HEK293 (cell line): ENCODE data around the gene SATL1.
A peak's percentile ranks its signal among the peaks of the same experiment; 100 is the strongest.

Experiments used
- CTCF ChIA-PET: fragments of 350-600 bp; formaldehyde crosslinking; extraction: SDS; loops from one replicate; lab custom pipeline; 2021; ENCODE audit warnings: antibody characterized with exemption; lab: Yijun Ruan, JAX
- POLR2A ChIA-PET: fragments of 300-600 bp; formaldehyde crosslinking; extraction: SDS; loops from one replicate; lab custom pipeline; 2020; ENCODE audit warnings: antibody characterized with exemption, inconsistent platforms; lab: Yijun Ruan, JAX
- H3K27ac ChIP-seq: fragments of 200-500 bp; sonication (Bioruptor generic); 2 replicates; pipeline ENCODE4 v1.5.1; 2014; ENCODE audit warnings: low read depth, low read length, control low read depth, inconsistent platforms; ENCODE audit errors: extremely low read depth
- H3K36me3 ChIP-seq, 2 experiments: fragments of 200-500 bp in 1 of 2; sonication (Bioruptor generic) in 1 of 2; 1 replicate in 1 of 2; 2 replicates in 1 of 2; pipeline ENCODE4 v1.5.1; 2014 to 2017; ENCODE audit warnings: inconsistent platforms in 2 of 2, low read length in 2 of 2; ENCODE audit not compliant: control insufficient read depth in 2 of 2, insufficient read depth in 1 of 2
- H3K4me1 ChIP-seq: fragments of 200-500 bp; sonication (Bioruptor generic); 2 replicates; pipeline ENCODE4 v1.5.1; 2014; ENCODE audit warnings: mild to moderate bottlenecking, low read length, inconsistent platforms; ENCODE audit not compliant: control insufficient read depth, insufficient read depth
- H3K4me3 ChIP-seq: 2 replicates; pipeline ENCODE4 v1.5.1; 2011; ENCODE audit warnings: low read depth, mild to moderate bottlenecking, control low read depth, low read length, moderate library complexity
- H3K9me3 ChIP-seq: fragments of 200-500 bp; sonication (Bioruptor generic); 2 replicates; pipeline ENCODE4 v1.5.1; 2014; ENCODE audit warnings: low read depth, low read length, inconsistent platforms; ENCODE audit not compliant: control insufficient read depth, insufficient read depth
- BCL11B ChIP-seq: fragments of 450-650 bp; formaldehyde crosslinking; IDR thresholded peaks from 2 replicates; pipeline ENCODE4 v1.5.1; 2016; ENCODE audit warnings: low read depth, missing biosample characterization, missing genetic modification characterization
- GLIS1 ChIP-seq: fragments of 450-650 bp; formaldehyde crosslinking; IDR thresholded peaks from 2 replicates; pipeline ENCODE4 v1.5.1; 2016; ENCODE audit warnings: missing biosample characterization, missing genetic modification characterization
- GLIS2 ChIP-seq: fragments of 450-650 bp; formaldehyde crosslinking; IDR thresholded peaks from 2 replicates; pipeline ENCODE4 v1.5.1; 2016; ENCODE audit warnings: missing biosample characterization, missing genetic modification characterization
- HOXC10 ChIP-seq: sonication (generic); formaldehyde crosslinking; IDR thresholded peaks from 2 replicates; pipeline ENCODE4 v1.8.1; 2023; ENCODE audit warnings: mild to moderate bottlenecking, missing genetic modification reagents
- SCRT2 ChIP-seq: fragments of 450-650 bp; formaldehyde crosslinking; IDR thresholded peaks from 2 replicates; pipeline ENCODE4 v1.5.1; 2016; ENCODE audit warnings: missing biosample characterization, missing genetic modification characterization
- SETDB1 ChIP-seq: IDR thresholded peaks from one replicate; pipeline ENCODE4 v1.6.1; 2017; ENCODE audit warnings: mild to moderate bottlenecking, low read length, moderate library complexity, mixed read lengths; ENCODE audit not compliant: insufficient read length
- ZBTB21 ChIP-seq: fragments of 450-650 bp; formaldehyde crosslinking; IDR thresholded peaks from 2 replicates; pipeline ENCODE4 v1.5.1; 2017; ENCODE audit warnings: missing biosample characterization, missing genetic modification characterization
- ZFP41 ChIP-seq: fragments of 450-650 bp; formaldehyde crosslinking; IDR thresholded peaks from 2 replicates; pipeline ENCODE4 v1.5.1; 2016; ENCODE audit warnings: missing biosample characterization, missing genetic modification characterization, borderline replicate concordance
- ZNF114 ChIP-seq: fragments of 450-650 bp; formaldehyde crosslinking; IDR thresholded peaks from 2 replicates; pipeline ENCODE4 v1.5.0; 2017; ENCODE audit warnings: missing biosample characterization, missing genetic modification characterization
- ZNF146 ChIP-seq: fragments of 450-650 bp; formaldehyde crosslinking; IDR thresholded peaks from 2 replicates; pipeline ENCODE4 v1.5.1; 2016; ENCODE audit warnings: missing biosample characterization, missing genetic modification characterization
- ZNF16 ChIP-seq: fragments of 450-650 bp; formaldehyde crosslinking; IDR thresholded peaks from 2 replicates; pipeline ENCODE4 v1.5.1; 2016; ENCODE audit warnings: low read depth, missing biosample characterization, missing genetic modification characterization
- ZNF350 ChIP-seq: fragments of 450-650 bp; formaldehyde crosslinking; IDR thresholded peaks from 2 replicates; pipeline ENCODE4 v1.5.0; 2017; ENCODE audit warnings: missing biosample characterization, mild to moderate bottlenecking, missing genetic modification characterization
- ZNF394 ChIP-seq: fragments of 450-650 bp; formaldehyde crosslinking; IDR thresholded peaks from 2 replicates; pipeline ENCODE4 v1.5.1; 2016; ENCODE audit warnings: missing biosample characterization, missing genetic modification characterization, mild to moderate bottlenecking, moderate library complexity, borderline replicate concordance
- ZNF555 ChIP-seq: fragments of 450-650 bp; formaldehyde crosslinking; conservative IDR thresholded peaks from 2 replicates; pipeline ENCODE4 v1.5.1; 2017; ENCODE audit warnings: missing biosample characterization, mild to moderate bottlenecking, missing genetic modification characterization, inconsistent platforms
- ZNF654 ChIP-seq: fragments of 450-650 bp; formaldehyde crosslinking; IDR thresholded peaks from 2 replicates; pipeline ENCODE4 v1.5.1; 2016; ENCODE audit warnings: low read depth, missing biosample characterization, missing genetic modification characterization
- ZSCAN30 ChIP-seq: fragments of 450-650 bp; IDR thresholded peaks from 2 replicates; pipeline ENCODE4 v1.5.1; 2018; ENCODE audit warnings: missing biosample characterization, mild to moderate bottlenecking, missing genetic modification characterization, moderate library complexity
- TF ChIP-seq, protein P1 (sequence below): fragments of 450-650 bp; formaldehyde crosslinking; IDR thresholded peaks from 2 replicates; pipeline ENCODE4 v1.5.1; 2017; ENCODE audit warnings: missing biosample characterization, missing genetic modification characterization
- TF ChIP-seq, protein P2 (sequence below): fragments of 450-650 bp; formaldehyde crosslinking; IDR thresholded peaks from 2 replicates; pipeline ENCODE4 v1.5.1; 2016; ENCODE audit warnings: missing biosample characterization, missing genetic modification characterization
- TF ChIP-seq, protein P3 (sequence below): fragments of 450-650 bp; formaldehyde crosslinking; IDR thresholded peaks from 2 replicates; pipeline ENCODE4 v1.5.1; 2016; ENCODE audit warnings: missing biosample characterization, missing genetic modification characterization, low read depth

The SATL1 gene

DNA sequence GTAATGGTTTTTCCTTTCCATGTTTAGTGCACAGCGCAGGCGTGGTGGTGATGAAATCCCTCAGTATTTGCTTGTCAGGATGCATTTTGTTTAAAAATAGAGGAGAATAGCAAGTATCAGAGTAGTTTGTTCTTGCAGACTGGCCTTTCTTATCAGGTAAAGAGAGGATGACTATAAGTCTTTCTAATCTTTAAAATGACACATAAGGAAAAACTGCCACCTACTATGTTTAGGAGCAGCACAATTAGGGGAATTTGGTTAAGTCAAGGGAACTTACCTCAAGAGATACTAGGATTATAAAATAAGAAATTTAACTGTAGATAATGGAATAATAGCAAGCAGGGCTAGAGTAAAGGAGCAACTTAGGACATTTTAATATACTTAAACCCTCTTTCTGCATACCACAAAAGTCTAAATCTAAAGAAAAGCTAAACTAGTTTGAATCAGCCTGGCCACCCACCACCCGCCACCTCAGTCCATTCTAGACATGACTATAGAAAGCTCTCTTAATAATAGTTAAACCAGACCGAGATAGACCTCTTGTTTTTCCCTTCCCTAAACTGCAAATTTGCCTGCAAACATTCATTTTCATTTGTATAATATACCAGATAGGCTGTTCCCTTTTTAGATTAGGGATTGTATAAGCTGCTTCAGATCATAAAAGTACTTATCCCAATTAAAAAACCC, 177.9 kb downstream of the SATL1 start (continued):
- TF ChIP-seq GLIS1 (tag by site-specific recombination) (no peak), ZFP41 (no peak)

DNA sequence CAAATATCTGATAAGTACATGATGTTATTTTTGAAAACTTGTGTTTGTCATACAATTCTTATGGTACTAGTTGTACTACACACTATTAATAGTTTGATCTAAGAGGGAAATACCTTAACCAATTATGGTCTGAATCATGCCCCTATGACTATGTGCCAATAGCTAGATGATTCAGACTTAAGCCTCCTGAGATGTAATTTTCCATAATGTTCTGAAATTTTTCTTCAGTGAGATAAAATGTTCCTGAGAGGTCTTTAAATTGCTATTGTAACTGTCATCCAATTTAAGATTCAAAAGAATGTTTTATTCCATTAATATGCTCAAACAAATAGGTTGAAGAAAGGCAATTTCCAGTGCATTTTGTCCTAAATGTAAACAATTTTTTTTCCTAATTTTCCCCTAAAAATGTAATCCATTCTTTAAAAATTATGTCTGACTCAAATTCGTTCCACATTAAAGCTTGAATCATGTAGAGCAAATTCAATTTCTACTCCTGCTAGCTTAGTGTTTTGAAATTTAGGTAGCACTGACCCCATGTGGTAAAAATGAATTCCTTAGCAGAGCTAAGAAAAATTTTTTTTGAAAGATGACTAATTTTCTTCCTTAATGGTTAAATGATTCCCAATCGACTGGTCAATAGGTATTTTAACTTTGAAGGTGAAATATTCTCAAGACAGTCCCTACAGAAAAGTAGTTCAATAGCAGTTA, 190.8 kb downstream of the SATL1 start:
- POLR2A ChIA-PET: no interaction called here

DNA sequence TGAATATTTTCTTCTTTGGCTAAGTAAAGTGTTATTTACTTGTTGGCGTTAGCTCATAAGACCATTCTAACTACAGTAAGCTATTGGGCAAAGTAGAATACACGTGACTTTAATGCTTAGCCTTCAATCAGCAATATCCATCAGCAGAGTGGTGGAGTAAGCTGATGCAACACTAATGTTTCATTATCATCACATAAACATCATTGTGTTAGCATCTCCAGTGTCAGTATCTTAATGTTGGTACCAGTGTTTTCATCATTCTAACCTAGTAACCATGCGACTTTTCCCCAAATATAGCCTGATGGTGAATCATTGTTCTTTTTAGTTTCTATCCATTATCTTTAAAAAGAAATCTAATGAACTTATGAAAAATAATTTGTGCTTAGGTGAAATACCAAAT, 191.4 kb downstream of the SATL1 start:
- H3K9me3 ChIP-seq: no peaks in the 10 kb centered on the region
- CTCF ChIA-PET: interaction anchor here (0.6 to 1.7 kb wide), 4 partner anchors 8 to 322 kb away, joined by 3 to 8 read pairs (median 6); no protein-coding TSS in a partner anchor
- H3K36me3 ChIP-seq: no peaks in the 10 kb centered on the region; a peak in 1 of 3 replicates
- POLR2A ChIA-PET: no interaction called here
- TF ChIP-seq ZSCAN30 (tag by site-specific recombination) (no peak), ZNF350 (tag by site-specific recombination) (no peak), BCL11B (tag by site-specific recombination) (no peak), GLIS1 (tag by site-specific recombination) (no peak), ZNF555 (no peak), ZNF16 (tag by site-specific recombination) (no peak), ZNF146 (tag by site-specific recombination) (no peak), HOXC10 (no peak), ZBTB21 (tag by site-specific recombination) (no peak), SETDB1 (no peak), SCRT2 (no peak), ZNF394 (tag by site-specific recombination) (no peak), GLIS2 (tag by site-specific recombination) (no peak)
- TF ChIP-seq, protein P1, sequence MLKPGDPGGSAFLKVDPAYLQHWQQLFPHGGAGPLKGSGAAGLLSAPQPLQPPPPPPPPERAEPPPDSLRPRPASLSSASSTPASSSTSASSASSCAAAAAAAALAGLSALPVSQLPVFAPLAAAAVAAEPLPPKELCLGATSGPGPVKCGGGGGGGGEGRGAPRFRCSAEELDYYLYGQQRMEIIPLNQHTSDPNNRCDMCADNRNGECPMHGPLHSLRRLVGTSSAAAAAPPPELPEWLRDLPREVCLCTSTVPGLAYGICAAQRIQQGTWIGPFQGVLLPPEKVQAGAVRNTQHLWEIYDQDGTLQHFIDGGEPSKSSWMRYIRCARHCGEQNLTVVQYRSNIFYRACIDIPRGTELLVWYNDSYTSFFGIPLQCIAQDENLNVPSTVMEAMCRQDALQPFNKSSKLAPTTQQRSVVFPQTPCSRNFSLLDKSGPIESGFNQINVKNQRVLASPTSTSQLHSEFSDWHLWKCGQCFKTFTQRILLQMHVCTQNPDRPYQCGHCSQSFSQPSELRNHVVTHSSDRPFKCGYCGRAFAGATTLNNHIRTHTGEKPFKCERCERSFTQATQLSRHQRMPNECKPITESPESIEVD (tag by site-specific recombination): no peak
- TF ChIP-seq, protein P2, sequence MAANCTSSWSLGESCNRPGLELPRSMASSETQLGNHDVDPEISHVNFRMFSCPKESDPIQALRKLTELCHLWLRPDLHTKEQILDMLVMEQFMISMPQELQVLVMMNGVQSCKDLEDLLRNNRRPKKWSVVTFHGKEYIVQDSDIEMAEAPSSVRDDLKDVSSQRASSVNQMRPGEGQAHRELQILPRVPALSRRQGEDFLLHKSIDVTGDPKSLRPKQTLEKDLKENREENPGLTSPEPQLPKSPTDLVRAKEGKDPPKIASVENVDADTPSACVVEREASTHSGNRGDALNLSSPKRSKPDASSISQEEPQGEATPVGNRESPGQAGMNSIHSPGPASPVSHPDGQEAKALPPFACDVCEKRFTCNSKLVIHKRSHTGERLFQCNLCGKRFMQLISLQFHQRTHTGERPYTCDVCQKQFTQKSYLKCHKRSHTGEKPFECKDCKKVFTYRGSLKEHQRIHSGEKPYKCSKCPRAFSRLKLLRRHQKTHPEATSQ: no peak
- TF ChIP-seq, protein P3, sequence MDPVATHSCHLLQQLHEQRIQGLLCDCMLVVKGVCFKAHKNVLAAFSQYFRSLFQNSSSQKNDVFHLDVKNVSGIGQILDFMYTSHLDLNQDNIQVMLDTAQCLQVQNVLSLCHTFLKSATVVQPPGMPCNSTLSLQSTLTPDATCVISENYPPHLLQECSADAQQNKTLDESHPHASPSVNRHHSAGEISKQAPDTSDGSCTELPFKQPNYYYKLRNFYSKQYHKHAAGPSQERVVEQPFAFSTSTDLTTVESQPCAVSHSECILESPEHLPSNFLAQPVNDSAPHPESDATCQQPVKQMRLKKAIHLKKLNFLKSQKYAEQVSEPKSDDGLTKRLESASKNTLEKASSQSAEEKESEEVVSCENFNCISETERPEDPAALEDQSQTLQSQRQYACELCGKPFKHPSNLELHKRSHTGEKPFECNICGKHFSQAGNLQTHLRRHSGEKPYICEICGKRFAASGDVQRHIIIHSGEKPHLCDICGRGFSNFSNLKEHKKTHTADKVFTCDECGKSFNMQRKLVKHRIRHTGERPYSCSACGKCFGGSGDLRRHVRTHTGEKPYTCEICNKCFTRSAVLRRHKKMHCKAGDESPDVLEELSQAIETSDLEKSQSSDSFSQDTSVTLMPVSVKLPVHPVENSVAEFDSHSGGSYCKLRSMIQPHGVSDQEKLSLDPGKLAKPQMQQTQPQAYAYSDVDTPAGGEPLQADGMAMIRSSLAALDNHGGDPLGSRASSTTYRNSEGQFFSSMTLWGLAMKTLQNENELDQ (tag by site-specific recombination): no peak
- H3K4me3 ChIP-seq: no peak overlapping the region
- no peak overlapping the region for H3K27ac ChIP-seq
- no peaks in the 10 kb centered on the region for H3K4me1 ChIP-seq

More for the DNA sequence above, 190.8 kb downstream of the SATL1 start:
- peak; percentile 26; the same call in 1 of the 2 replicates for TF ChIP-seq ZNF654 (tag by site-specific recombination)
- TF ChIP-seq ZNF114: no peak
- no peak overlapping the region for H3K4me3 ChIP-seq
- H3K36me3 ChIP-seq: no peaks in the 10 kb centered on the region; a peak in 1 of 3 replicates
- H3K9me3 ChIP-seq: no peaks in the 10 kb centered on the region
- CTCF ChIA-PET: interaction anchor here (0.6 to 1.7 kb wide), 6 partner anchors 9 to 636 kb away, joined by 3 to 6 read pairs (median 4); no protein-coding TSS in a partner anchor
- no peak overlapping the region for H3K27ac ChIP-seq
- H3K4me1 ChIP-seq: no peaks in the 10 kb centered on the region
